Testis (tissue), 3 donors: ENCODE measurements around the gene MEGF11. TPM values are rescaled to one million over a fixed set of nuclear protein-coding genes. Genes with fewer than 3 reads are reported as not detected.

ENCODE experiments used
- DNase-seq: peaks from one replicate; pipeline ENCODE4 v3.0.0-alpha.2; 2019
- H3K27ac ChIP-seq, 2 donors: fragments of 200-600 bp; sonication (generic); one replicate each; pipeline ENCODE4 v1.5.1; 2019
- H3K27me3 ChIP-seq: fragments of 200-600 bp; sonication (generic); one replicate; pipeline ENCODE4 v1.5.1; 2019
- H3K36me3 ChIP-seq: fragments of 200-600 bp; sonication (generic); one replicate; pipeline ENCODE4 v1.5.1; 2017; ENCODE audit warnings: low read depth; ENCODE audit errors: missing control alignments
- H3K4me1 ChIP-seq: fragments of 200-600 bp; sonication (generic); one replicate; pipeline ENCODE4 v1.5.1; 2019
- H3K4me3 ChIP-seq, 2 donors: fragments of 200-600 bp; sonication (generic); one replicate each; pipeline ENCODE4 v1.5.1; 2017 to 2019
- H3K9me3 ChIP-seq: fragments of 200-600 bp; sonication (generic); one replicate; pipeline ENCODE4 v1.5.1; 2017
- CTCF ChIP-seq, 3 experiments: fragments of 450-650 bp in 2 of 3; fragments of 200-600 bp in 1 of 3; sonication (generic) in 1 of 3; IDR thresholded peaks; one replicate each; pipeline ENCODE4 v1.5.1; 2016 to 2019; ENCODE audit warnings: antibody characterized with exemption in 3 of 3, mild to moderate bottlenecking in 2 of 3, moderate library complexity in 1 of 3
- POLR2A ChIP-seq: fragments of 450-650 bp; IDR thresholded peaks from one replicate; pipeline ENCODE4 v1.6.1; 2017; ENCODE audit warnings: antibody characterized with exemption, mild to moderate bottlenecking, moderate library complexity
- WGBS, 2 donors: methylation state at CpG; one replicate each; pipeline ENCODE4 v1.1.5; 2018; 5-methylcytosine and 5-hydroxymethylcytosine counted together
- intact Hi-C: fragments of 100-400 bp; cut with DNase I; formaldehyde crosslinking; loops from one replicate; pipeline ENCODE4 v1.15.1; 2023; ENCODE audit warnings: low total_unique reads
- polyA plus RNA-seq: library from polyadenylated mRNA; stranded (reverse); fragments of 350-450 nt; fragmentation: Illumina TruSeq; extraction: RNeasy Lipid Tissue Mini Kit (QIAGEN cat#74804); gene quantifications from one replicate; pipeline ENCODE4 v1.2.3, GENCODE V29; 2014; ENCODE audit warnings: low read depth, low replicate concordance; ENCODE audit not compliant: insufficient read depth
- total RNA-seq, 2 donors: library from RNA; depleted of rRNA; stranded (reverse); fragments of >200 nt; gene quantifications; one replicate each; pipeline ENCODE4 v1.2.3, GENCODE V29; 2016

MEGF11 gene
- total and polyA plus RNA-seq, 3 donors from 2014 or later, result 4.5 to 18.7 (median 8.6) TPM

DNA sequence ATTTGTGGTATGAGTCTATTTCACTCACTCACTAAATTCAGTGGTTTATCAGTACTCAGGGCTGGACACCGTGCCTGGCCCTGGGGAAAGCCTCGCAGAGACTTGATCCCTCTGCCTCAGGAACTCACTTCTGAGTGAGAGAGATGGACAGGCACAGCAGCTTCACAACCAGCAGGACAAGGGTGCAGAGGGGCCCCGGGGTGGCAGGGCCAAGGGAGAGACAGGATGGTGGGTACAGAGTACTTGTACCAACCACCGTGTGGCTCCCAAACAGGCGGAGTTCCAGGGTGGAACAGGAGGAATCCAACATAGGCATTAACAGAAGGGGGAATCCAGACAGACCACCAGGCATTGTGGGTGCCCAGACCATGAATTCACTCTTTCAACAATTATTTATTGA, 143.7 kb downstream of the MEGF11 start:
- Histone ChIP-seq H3K4me3 (no peak overlapping the region), H3K27me3 (no peaks in the 10 kb centered on the region), H3K27ac (no peak overlapping the region), H3K36me3 (no peaks in the 10 kb centered on the region), H3K9me3 (no peaks in the 10 kb centered on the region), H3K4me1 (no peaks in the 10 kb centered on the region)
- WGBS, 2 donors, result 80 to 84% methylated on average over 5 of the region's 5 CpGs
- no peak for TF ChIP-seq POLR2A
- TF ChIP-seq CTCF (IDR thresholded peaks at IDR 0.05), result no peak
- intact Hi-C loops, result no loop called here
- DNase-seq, result no peak

DNA sequence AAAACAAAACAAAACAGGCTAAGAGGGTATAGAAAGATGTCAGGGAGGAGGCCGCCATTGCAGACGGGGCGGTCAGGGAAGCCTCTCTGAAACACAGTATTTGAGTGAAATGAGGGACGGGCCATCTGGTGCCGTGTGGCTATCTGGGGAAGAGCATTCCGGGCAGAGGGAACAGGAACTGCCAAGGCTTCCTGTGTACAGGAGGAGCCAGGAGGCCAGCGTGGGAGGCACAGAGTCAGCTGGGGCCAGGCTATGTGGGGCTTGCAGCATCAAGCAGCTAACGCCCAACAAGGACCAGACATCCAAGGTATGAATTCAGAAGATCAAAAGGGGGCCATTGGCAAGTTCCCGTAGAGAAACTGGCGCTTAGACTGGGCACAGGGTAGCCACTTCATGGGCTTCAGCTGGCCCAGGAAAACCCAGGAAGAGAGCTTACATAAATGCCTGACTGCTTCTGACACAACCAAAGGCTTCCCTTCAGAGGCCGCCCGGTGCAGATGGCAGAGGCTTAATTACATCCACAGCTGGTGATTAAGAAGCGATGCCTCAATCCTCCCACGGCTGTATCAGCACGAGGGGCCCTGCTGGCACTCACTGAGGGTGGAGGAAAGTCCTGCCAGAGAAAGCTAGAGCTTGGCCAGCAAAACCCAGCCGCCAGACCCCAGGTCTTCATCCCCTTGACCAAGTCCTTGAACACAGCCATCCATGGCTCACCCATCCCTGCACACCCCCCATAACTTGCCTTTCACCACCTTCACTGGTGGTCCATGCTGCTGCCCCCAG, 144.9 kb downstream of the MEGF11 start:
- intact Hi-C loops, result no loop called here
- TF ChIP-seq CTCF (IDR thresholded peaks at IDR 0.05) (no peak), POLR2A (no peak)
- H3K27ac ChIP-seq, result no peak overlapping the region
- no peak for DNase-seq
- no peaks in the 10 kb centered on the region for H3K4me1 ChIP-seq
- H3K36me3 ChIP-seq, result no peaks in the 10 kb centered on the region
- 73 to 75% methylated on average over 15 to 16 of the region's 16 CpGs for WGBS, 2 donors
- no peaks in the 10 kb centered on the region for H3K27me3 ChIP-seq
- H3K4me3 ChIP-seq, result no peak overlapping the region
- H3K9me3 ChIP-seq, result no peaks in the 10 kb centered on the region

DNA sequence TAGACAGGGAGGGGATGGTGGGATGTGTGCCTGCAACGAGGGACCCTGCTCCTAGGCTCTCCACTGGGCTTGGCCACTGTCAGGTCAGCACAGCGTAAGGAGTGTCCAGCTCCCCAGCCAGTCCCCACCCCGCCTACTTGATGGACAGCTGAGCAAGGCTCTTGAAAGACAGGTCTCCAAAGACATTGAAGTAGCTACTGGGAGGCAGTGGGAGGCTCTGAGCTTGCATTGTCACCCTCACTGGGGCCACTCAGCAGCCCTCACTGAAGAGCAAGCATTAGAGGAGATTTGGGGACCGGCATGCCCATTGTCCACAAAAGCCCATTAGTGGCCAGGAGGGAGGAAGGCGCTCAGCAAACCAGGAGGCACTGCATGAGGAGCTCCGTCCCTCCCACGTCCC, 146.5 kb downstream of the MEGF11 start:
- Histone ChIP-seq H3K36me3 (no peaks in the 10 kb centered on the region), H3K9me3 (no peaks in the 10 kb centered on the region), H3K4me1 (no peaks in the 10 kb centered on the region), H3K27ac (no peak overlapping the region), H3K27me3 (no peaks in the 10 kb centered on the region), H3K4me3 (no peak overlapping the region)
- 86 to 93% methylated on average over 5 to 7 of the region's 7 CpGs for WGBS, 2 donors
- intact Hi-C loops, result no loop called here
- no peak for DNase-seq
- TF ChIP-seq CTCF (IDR thresholded peaks at IDR 0.05), result no peak
- no peak for TF ChIP-seq POLR2A

GRCh38 chr15:66105286-66106265, 148.0 kb downstream of the MEGF11 start:
- TF ChIP-seq POLR2A, result no peak
- no peak for TF ChIP-seq CTCF (IDR thresholded peaks at IDR 0.05)
- H3K36me3 ChIP-seq, result no peaks in the 10 kb centered on the region
- intact Hi-C loops, result no loop called here
- 90 to 92% methylated on average over 8 to 9 of the region's 9 CpGs for WGBS, 2 donors
- no peak overlapping the region for H3K4me3 ChIP-seq
- no peaks in the 10 kb centered on the region for H3K4me1 ChIP-seq
- no peak overlapping the region for H3K27ac ChIP-seq
- no peaks in the 10 kb centered on the region for H3K9me3 ChIP-seq
- H3K27me3 ChIP-seq, result no peaks in the 10 kb centered on the region
- DNase-seq, result no peak
